Measurements from ENCODE around the gene SAXO1. TPM values are rescaled to one million over a fixed set of nuclear protein-coding genes. Genes with fewer than 3 reads are reported as not detected.

Gene SAXO1
- total and polyA plus RNA-seq, 9 donors, result 0.04 to 0.22 (median 0.11) TPM

- 13% methylated on average over 2 of the region's 6 CpGs for WGBS (ENCODE audit: insufficient coverage)
These were observed 47.5 kb downstream of the SAXO1 start for GRCh38 chr9:18985464-18985951.

GRCh38 chr9:18982262-18982620 is 50.8 kb downstream of the SAXO1 start:
- Histone ChIP-seq H3K4me3 (ENCODE audit: low read length) (no peak overlapping the region), H3K9me3 (replicated peaks; ENCODE audit: control insufficient read depth, low read depth, low read length) (peaks cover 6% of the 10 kb centered on the region), H3K36me3 (ENCODE audit: control insufficient read depth, insufficient read depth, low read length) (no peaks in the 10 kb centered on the region), H3K27me3 (ENCODE audit: control insufficient read depth, insufficient read depth, low read length) (no peaks in the 10 kb centered on the region), H3K27ac (ENCODE audit: low read length) (no peak overlapping the region), H3K4me1 (ENCODE audit: control insufficient read depth, insufficient read depth, low read length) (peaks cover 16% of the 10 kb centered on the region)
- WGBS (ENCODE audit: insufficient coverage), result no CpG with 5 or more reads among the region's 5 CpGs
- no peak for DNase-seq

More at GRCh38 chr9:18985464-18985951, 47.5 kb downstream of the SAXO1 start:
- Histone ChIP-seq H3K4me3 (ENCODE audit: low read length) (no peak overlapping the region), H3K9me3 (replicated peaks; ENCODE audit: control insufficient read depth, low read depth, low read length) (peaks cover 6% of the 10 kb centered on the region), H3K4me1 (ENCODE audit: control insufficient read depth, insufficient read depth, low read length) (peaks cover 13% of the 10 kb centered on the region), H3K36me3 (ENCODE audit: control insufficient read depth, insufficient read depth, low read length) (no peaks in the 10 kb centered on the region), H3K27me3 (ENCODE audit: control insufficient read depth, insufficient read depth, low read length) (no peaks in the 10 kb centered on the region), H3K27ac (ENCODE audit: low read length) (no peak overlapping the region)
- DNase-seq, result peak; percentile 72

GRCh38 chr9:18981476-18982261 is 51.3 kb downstream of the SAXO1 start:
- Histone ChIP-seq H3K36me3 (ENCODE audit: control insufficient read depth, insufficient read depth, low read length) (no peaks in the 10 kb centered on the region), H3K4me3 (ENCODE audit: low read length) (no peak overlapping the region), H3K4me1 (ENCODE audit: control insufficient read depth, insufficient read depth, low read length) (peaks cover 16% of the 10 kb centered on the region), H3K27ac (ENCODE audit: low read length) (no peak overlapping the region), H3K9me3 (replicated peaks; ENCODE audit: control insufficient read depth, low read depth, low read length) (peaks cover 6% of the 10 kb centered on the region), H3K27me3 (ENCODE audit: control insufficient read depth, insufficient read depth, low read length) (no peaks in the 10 kb centered on the region)
- DNase-seq, result peak; percentile 65
- 67% methylated on average over 4 of the region's 4 CpGs for WGBS (ENCODE audit: insufficient coverage)

- H3K27ac ChIP-seq (ENCODE audit: low read length), result no peak overlapping the region
- no CpG with 5 or more reads among the region's 1 CpG for WGBS (ENCODE audit: insufficient coverage)
These were observed 52.8 kb downstream of the SAXO1 start for GRCh38 chr9:18980189-18980588.

GRCh38 chr9:18979367-18979766 is 53.6 kb downstream of the SAXO1 start:
- Histone ChIP-seq H3K9me3 (replicated peaks; ENCODE audit: control insufficient read depth, low read depth, low read length) (peaks cover 6% of the 10 kb centered on the region), H3K4me3 (ENCODE audit: low read length) (no peak overlapping the region), H3K27me3 (ENCODE audit: control insufficient read depth, insufficient read depth, low read length) (no peaks in the 10 kb centered on the region), H3K4me1 (ENCODE audit: control insufficient read depth, insufficient read depth, low read length) (peaks cover 14% of the 10 kb centered on the region), H3K27ac (ENCODE audit: low read length) (no peak overlapping the region), H3K36me3 (ENCODE audit: control insufficient read depth, insufficient read depth, low read length) (no peaks in the 10 kb centered on the region)
- WGBS (ENCODE audit: insufficient coverage), result 33% methylated on average over 1 of the region's 2 CpGs
- DNase-seq, result peak; percentile 59

More at GRCh38 chr9:18980189-18980588, 52.8 kb downstream of the SAXO1 start:
- Histone ChIP-seq H3K27me3 (ENCODE audit: control insufficient read depth, insufficient read depth, low read length) (no peaks in the 10 kb centered on the region), H3K36me3 (ENCODE audit: control insufficient read depth, insufficient read depth, low read length) (no peaks in the 10 kb centered on the region), H3K4me3 (ENCODE audit: low read length) (no peak overlapping the region), H3K9me3 (replicated peaks; ENCODE audit: control insufficient read depth, low read depth, low read length) (peaks cover 6% of the 10 kb centered on the region), H3K4me1 (ENCODE audit: control insufficient read depth, insufficient read depth, low read length) (peaks cover 14% of the 10 kb centered on the region)
- DNase-seq, result no peak

DNA sequence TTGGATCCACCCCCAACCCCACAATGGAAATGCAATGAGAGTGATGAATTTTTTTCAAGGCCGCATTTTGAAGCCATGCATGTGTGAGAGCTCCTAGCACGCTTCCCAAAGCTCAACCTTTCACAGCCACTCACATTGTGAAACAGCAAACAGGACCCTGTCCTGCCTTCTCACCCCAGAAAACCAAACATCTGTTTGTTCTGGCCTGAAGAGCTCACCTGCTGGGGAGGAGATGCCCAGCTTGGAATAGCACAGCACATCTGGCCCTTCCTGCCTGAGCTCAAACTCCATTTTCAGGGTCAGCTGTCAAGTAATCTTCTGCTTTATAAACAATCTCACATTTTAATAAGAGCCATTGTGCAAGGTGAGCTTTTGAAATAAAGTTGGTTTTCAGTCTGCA is 54.8 kb downstream of the SAXO1 start:
- 100% methylated on average over 2 of the region's 2 CpGs for WGBS (ENCODE audit: insufficient coverage)

DNA sequence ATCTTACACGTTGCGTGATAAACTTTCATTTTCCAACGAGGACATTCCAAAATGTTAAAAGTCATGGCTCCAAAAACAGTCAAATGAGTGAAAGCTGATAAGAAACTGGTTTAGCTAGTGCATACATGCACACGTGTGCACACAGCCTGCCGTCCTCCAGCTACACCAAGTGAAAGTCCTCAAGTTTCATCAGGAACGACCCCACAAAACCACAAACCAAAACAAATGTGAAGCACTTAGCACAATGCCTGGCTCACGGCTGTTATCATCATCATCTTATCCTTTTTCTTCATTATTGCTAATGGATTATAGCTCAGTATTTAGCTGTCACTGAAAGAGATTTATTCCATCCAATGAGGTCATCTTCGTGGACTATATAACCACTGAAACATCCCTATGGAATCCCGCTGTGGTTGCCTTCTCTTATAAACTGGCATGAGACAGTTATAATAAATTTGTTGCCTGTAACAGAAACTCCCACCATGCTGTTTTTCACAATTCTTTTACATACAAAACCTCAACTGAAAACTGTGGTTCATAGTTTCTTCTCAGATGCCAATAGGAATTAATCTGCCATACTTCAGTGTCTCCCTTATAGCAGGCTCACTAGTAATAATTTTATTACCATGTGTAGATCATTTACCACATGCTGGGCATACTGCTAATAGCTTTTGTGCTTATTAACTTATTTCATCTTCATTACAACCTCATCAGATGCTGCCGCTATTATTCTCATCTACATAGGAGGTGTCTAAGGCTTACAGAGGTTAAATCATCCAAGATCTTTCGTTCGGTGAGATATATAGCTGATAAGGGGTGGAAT is 56.1 kb downstream of the SAXO1 start:
- Histone ChIP-seq H3K9me3 (replicated peaks; ENCODE audit: control insufficient read depth, low read depth, low read length) (no peaks in the 10 kb centered on the region), H3K27me3 (ENCODE audit: control insufficient read depth, insufficient read depth, low read length) (no peaks in the 10 kb centered on the region), H3K4me3 (ENCODE audit: low read length) (no peak overlapping the region), H3K36me3 (ENCODE audit: control insufficient read depth, insufficient read depth, low read length) (no peaks in the 10 kb centered on the region), H3K27ac (ENCODE audit: low read length) (no peak overlapping the region), H3K4me1 (ENCODE audit: control insufficient read depth, insufficient read depth, low read length) (peaks cover 11% of the 10 kb centered on the region)
- no peak for DNase-seq
- WGBS (ENCODE audit: insufficient coverage), result no CpG with 5 or more reads among the region's 12 CpGs

More for the DNA sequence above, 54.8 kb downstream of the SAXO1 start:
- no peaks in the 10 kb centered on the region for H3K9me3 ChIP-seq (replicated peaks; ENCODE audit: control insufficient read depth, low read depth, low read length)
- no peaks in the 10 kb centered on the region for H3K27me3 ChIP-seq (ENCODE audit: control insufficient read depth, insufficient read depth, low read length)
- no peak for DNase-seq
- no peak overlapping the region for H3K4me3 ChIP-seq (ENCODE audit: low read length)
- H3K27ac ChIP-seq (ENCODE audit: low read length), result no peak overlapping the region
- peaks cover 14% of the 10 kb centered on the region for H3K4me1 ChIP-seq (ENCODE audit: control insufficient read depth, insufficient read depth, low read length)
- no peaks in the 10 kb centered on the region for H3K36me3 ChIP-seq (ENCODE audit: control insufficient read depth, insufficient read depth, low read length)

DNA sequence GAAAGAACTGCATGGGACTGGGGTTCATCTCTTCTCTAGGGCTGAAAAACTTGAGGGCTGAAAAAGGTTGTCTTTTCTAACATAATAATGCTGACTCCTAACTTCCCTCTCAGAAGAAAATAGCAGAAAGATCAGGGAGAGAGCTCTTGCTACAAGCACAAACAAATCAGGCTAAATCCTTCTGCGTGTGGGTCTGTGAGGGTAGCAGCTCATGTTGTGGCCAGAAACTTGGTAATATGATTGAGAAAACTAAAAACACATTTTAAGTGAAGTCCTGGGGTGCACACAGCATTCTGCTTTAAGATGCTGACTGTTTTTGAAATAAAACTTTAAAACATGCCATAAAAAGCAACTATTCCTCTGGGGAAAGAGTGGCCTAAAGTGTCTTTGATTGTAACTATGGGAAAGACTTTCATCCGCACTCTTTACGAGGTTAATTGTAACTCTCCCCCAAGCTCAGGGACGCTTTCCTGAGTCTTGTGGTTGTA is 56.7 kb downstream of the SAXO1 start:
- Histone ChIP-seq H3K4me1 (ENCODE audit: control insufficient read depth, insufficient read depth, low read length) (peaks cover 4% of the 10 kb centered on the region), H3K4me3 (ENCODE audit: low read length) (no peak overlapping the region), H3K9me3 (replicated peaks; ENCODE audit: control insufficient read depth, low read depth, low read length) (no peaks in the 10 kb centered on the region), H3K36me3 (ENCODE audit: control insufficient read depth, insufficient read depth, low read length) (no peaks in the 10 kb centered on the region), H3K27ac (ENCODE audit: low read length) (no peak overlapping the region), H3K27me3 (ENCODE audit: control insufficient read depth, insufficient read depth, low read length) (no peaks in the 10 kb centered on the region)
- no CpG with 5 or more reads among the region's 4 CpGs for WGBS (ENCODE audit: insufficient coverage)
- no peak for DNase-seq

DNA sequence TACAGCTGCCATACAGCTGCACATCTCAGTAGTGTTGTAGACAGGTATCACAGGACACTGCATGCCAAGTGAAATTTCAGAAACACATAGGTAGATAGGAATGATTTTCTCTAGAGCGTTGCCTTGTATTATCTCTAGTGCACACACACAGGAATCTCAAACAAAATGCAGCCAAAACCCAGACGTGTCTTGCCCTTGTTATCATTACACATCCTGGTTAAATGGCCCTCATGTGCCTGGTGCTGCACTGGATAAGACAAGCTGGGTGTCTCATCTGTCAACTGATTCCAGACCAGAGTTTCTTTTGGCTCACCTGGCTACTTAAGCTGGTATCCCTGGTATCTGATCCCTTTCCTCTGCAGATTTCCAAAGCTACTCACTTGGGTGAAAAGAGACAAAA is 59.7 kb downstream of the SAXO1 start:
- H3K27me3 ChIP-seq (ENCODE audit: control insufficient read depth, insufficient read depth, low read length), result no peaks in the 10 kb centered on the region
- no peak overlapping the region for H3K27ac ChIP-seq (ENCODE audit: low read length)
- no peak for DNase-seq
- WGBS (ENCODE audit: insufficient coverage), result 67% methylated on average over 1 of the region's 2 CpGs
- no peaks in the 10 kb centered on the region for H3K36me3 ChIP-seq (ENCODE audit: control insufficient read depth, insufficient read depth, low read length)
- peaks cover 25% of the 10 kb centered on the region for H3K4me1 ChIP-seq (ENCODE audit: control insufficient read depth, insufficient read depth, low read length)
- H3K4me3 ChIP-seq (ENCODE audit: low read length), result no peak overlapping the region
- H3K9me3 ChIP-seq (replicated peaks; ENCODE audit: control insufficient read depth, low read depth, low read length), result no peaks in the 10 kb centered on the region

DNA sequence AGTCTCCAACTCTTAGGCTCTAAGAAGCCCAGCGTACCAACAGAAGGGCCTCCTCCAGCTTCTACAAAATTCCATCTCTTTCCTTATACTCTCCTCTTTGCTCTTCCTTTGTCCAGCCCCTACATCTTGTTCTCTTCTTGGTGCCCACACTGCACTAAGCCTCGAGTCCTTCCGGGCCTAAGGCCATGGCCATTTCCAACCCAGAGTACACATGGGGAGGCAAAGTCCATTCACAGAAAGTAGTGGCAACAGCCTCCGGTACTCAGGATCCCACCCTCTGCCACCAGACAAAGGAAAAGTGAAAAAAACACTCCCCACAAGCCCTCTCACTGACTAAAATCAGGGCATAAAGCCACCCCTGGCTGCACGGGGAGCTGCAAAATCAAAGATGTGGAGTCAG is 60.3 kb downstream of the SAXO1 start:
- Histone ChIP-seq H3K4me3 (ENCODE audit: low read length) (no peak overlapping the region), H3K27me3 (ENCODE audit: control insufficient read depth, insufficient read depth, low read length) (no peaks in the 10 kb centered on the region), H3K9me3 (replicated peaks; ENCODE audit: control insufficient read depth, low read depth, low read length) (no peaks in the 10 kb centered on the region), H3K27ac (ENCODE audit: low read length) (no peak overlapping the region), H3K4me1 (ENCODE audit: control insufficient read depth, insufficient read depth, low read length) (peaks cover 25% of the 10 kb centered on the region), H3K36me3 (ENCODE audit: control insufficient read depth, insufficient read depth, low read length) (no peaks in the 10 kb centered on the region)
- 95% methylated on average over 3 of the region's 5 CpGs for WGBS (ENCODE audit: insufficient coverage)
- no peak for DNase-seq

Measured in muscle of leg (tissue), 11 donors.